ENCODE data around the gene PROM1. TPM values are rescaled to one million over a fixed set of nuclear protein-coding genes. Genes with fewer than 3 reads are reported as not detected.

PROM1 gene
- total RNA-seq, 2 donors from 2014 or later: 34.3 to 63.9 TPM

DNA sequence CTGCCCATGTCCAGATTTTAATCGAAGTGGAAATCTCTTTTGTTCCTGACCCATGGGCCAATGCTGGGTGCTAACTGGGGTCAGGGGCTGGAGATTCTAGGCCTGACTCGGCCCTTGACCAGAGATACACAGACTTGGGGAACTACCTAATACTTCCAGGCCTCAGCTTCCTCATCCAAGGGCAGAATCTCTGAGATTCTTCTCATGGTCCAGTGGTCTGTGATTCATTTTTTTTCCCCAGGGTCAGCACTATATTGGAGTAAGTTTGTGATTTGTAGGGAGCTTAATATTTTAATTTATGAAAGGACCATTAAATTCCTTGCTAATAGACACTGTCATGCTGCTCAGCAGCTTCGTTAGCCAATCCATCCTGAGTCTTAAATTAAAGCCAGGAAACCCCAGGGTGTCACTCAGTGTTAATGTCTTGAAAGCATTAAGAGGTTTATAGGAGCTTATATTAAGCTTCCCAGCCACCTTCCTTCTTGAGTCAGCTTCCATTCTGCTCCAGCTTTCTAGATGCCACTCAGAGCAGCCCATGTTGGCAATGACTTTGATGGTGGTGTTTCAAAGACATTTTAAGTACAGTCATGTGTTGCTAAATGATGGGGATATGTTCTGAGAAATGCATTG is 27.0 kb upstream of the PROM1 start:
- H3K27ac ChIP-seq: no peak overlapping the region
- H3K27me3 ChIP-seq: no peaks in the 10 kb centered on the region
- H3K9ac ChIP-seq (ENCODE audit: low read depth in 2 of 2, low read length in 2 of 2): no peak overlapping the region
- H3K9me3 ChIP-seq: no peaks in the 10 kb centered on the region
- TF ChIP-seq, protein P1, sequence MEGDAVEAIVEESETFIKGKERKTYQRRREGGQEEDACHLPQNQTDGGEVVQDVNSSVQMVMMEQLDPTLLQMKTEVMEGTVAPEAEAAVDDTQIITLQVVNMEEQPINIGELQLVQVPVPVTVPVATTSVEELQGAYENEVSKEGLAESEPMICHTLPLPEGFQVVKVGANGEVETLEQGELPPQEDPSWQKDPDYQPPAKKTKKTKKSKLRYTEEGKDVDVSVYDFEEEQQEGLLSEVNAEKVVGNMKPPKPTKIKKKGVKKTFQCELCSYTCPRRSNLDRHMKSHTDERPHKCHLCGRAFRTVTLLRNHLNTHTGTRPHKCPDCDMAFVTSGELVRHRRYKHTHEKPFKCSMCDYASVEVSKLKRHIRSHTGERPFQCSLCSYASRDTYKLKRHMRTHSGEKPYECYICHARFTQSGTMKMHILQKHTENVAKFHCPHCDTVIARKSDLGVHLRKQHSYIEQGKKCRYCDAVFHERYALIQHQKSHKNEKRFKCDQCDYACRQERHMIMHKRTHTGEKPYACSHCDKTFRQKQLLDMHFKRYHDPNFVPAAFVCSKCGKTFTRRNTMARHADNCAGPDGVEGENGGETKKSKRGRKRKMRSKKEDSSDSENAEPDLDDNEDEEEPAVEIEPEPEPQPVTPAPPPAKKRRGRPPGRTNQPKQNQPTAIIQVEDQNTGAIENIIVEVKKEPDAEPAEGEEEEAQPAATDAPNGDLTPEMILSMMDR (IDR thresholded peaks at IDR 0.05): no peak
- no peaks in the 10 kb centered on the region for H3K4me1 ChIP-seq
- intact Hi-C loops (cut with DNase I): no loop called here
- DNase-seq: no peak
- H3K36me3 ChIP-seq: no peaks in the 10 kb centered on the region
- no peak overlapping the region for H3K4me3 ChIP-seq

DNA sequence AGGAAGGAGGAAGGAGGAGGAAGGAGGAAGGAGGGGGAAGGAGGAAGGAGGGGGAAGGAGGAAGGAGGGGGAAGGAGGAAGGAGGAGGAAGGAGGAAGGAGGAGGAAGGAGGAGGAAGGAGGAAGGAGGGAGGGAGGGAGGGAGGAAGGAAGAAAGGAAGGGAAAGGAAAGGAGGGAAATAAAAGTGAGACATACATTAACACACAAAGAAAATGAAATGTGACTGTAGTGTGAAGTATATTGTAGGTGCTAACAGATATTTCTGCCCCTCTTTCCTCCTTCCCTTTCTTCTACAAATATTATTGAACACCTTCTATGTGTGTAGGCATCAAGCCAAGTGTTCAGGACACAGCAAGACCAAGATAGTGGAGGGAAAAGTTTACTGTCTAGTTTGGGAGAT is 26.4 kb upstream of the PROM1 start:
- Histone ChIP-seq H3K27ac (no peak overlapping the region), H3K36me3 (no peaks in the 10 kb centered on the region), H3K9me3 (no peaks in the 10 kb centered on the region), H3K4me3 (no peak overlapping the region), H3K27me3 (no peaks in the 10 kb centered on the region), H3K9ac (ENCODE audit: low read depth in 2 of 2, low read length in 2 of 2) (no peak overlapping the region), H3K4me1 (no peaks in the 10 kb centered on the region)
- TF ChIP-seq, protein P1 (IDR thresholded peaks at IDR 0.05): no peak
- DNase-seq: no peak
- intact Hi-C loops (cut with DNase I): no loop called here

DNA sequence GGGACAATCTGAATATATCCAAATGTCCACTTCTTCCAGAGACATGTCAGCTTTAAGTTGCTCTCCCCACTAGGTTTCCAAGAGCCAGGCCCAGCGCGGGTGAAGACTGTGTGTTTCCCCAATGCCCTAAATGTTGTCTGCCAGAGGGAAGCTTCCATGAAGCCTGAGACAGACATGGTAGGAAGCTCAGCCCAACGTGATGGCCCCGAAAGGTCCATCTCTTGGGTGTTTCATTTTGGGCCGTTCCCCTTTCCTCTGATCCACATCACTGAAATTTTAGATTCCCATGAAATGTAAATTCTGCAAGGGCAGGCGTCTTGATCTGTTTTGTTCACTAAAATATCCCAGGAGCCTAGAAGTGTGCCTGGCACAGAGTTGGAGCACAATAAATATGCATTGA is 25.4 kb upstream of the PROM1 start:
- no peaks in the 10 kb centered on the region for H3K27me3 ChIP-seq
- TF ChIP-seq, protein P1 (IDR thresholded peaks at IDR 0.05): no peak
- H3K27ac ChIP-seq: no peak overlapping the region
- H3K36me3 ChIP-seq: no peaks in the 10 kb centered on the region
- no peak overlapping the region for H3K9ac ChIP-seq (ENCODE audit: low read depth in 2 of 2, low read length in 2 of 2)
- H3K4me1 ChIP-seq: no peaks in the 10 kb centered on the region
- no peak for DNase-seq
- intact Hi-C loops (cut with DNase I): no loop called here
- H3K9me3 ChIP-seq: no peaks in the 10 kb centered on the region
- no peak overlapping the region for H3K4me3 ChIP-seq

DNA sequence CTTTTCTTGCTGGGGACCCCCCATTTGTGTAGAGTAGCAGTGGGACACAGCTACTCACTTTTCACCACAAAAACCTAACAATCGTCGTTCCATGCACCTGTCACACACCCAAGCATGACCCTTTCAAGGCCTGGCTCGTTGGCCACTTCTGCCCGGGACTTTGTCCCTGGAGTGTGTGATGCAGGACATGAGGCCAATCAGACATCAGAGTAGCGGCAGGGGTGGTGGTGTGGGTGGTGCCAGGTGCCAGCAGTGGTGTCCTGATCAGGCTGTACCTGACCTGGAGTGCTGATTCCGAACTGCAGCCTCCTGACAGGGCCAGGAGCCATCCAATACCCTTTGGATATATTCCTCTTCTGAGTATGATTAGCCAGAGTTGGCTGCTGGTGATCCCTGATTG is 23.1 kb upstream of the PROM1 start:
- H3K36me3 ChIP-seq: no peaks in the 10 kb centered on the region
- intact Hi-C loops (cut with DNase I): no loop called here
- H3K4me1 ChIP-seq: no peaks in the 10 kb centered on the region
- TF ChIP-seq, protein P1 (IDR thresholded peaks at IDR 0.05): no peak
- no peak overlapping the region for H3K9ac ChIP-seq (ENCODE audit: low read depth in 2 of 2, low read length in 2 of 2)
- H3K27me3 ChIP-seq: no peaks in the 10 kb centered on the region
- no peak overlapping the region for H3K4me3 ChIP-seq
- no peak overlapping the region for H3K27ac ChIP-seq
- no peaks in the 10 kb centered on the region for H3K9me3 ChIP-seq
- no peak for DNase-seq

DNA sequence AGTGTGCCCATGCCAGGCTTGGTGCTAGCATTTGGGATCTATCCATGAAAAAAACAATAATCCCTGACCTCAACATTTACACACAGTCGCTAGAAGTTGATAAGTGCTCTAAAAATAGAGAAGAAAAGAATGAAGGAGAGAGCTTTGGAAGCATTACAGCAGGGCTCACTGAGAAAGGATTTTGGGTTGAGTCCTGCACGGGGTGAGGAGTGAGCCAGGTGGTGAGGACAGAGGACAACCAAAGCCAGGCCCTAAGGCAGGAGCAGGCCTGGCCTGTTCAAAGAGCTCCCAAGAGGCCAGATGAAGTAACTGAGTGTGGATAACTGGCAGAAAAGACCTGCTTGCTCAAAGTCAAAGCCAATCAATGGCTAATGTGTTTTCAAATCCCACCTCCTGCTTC is 20.7 kb upstream of the PROM1 start:
- Histone ChIP-seq H3K4me3 (no peak overlapping the region), H3K9me3 (no peaks in the 10 kb centered on the region), H3K4me1 (no peaks in the 10 kb centered on the region), H3K27me3 (no peaks in the 10 kb centered on the region), H3K9ac (ENCODE audit: low read depth in 2 of 2, low read length in 2 of 2) (no peak overlapping the region), H3K27ac (no peak overlapping the region), H3K36me3 (no peaks in the 10 kb centered on the region)
- TF ChIP-seq, protein P1 (IDR thresholded peaks at IDR 0.05): no peak
- no peak for DNase-seq
- intact Hi-C loops (cut with DNase I): no loop called here

Data from colonic mucosa (tissue), 4 donors.